GM19324 (cell line): ENCODE data around the gene ARID1B.

Source experiments
- ATAC-seq: cut with Tn5 transposase; IDR thresholded peaks from one replicate; pipeline ENCODE4 v1.9.1; 2021; ENCODE audit warnings: mild to moderate bottlenecking, moderate library complexity; ENCODE audit not compliant: unreplicated experiment, low FRiP score

The ARID1B gene

GRCh38 chr6:157216570-157216969 lies 439.4 kb downstream of the ARID1B start:
- no peak for ATAC-seq

- ATAC-seq, result no peak
Observed at GRCh38 chr6:157217198-157217893, 440.2 kb downstream of the ARID1B start.

GRCh38 chr6:157217894-157218370 lies 440.8 kb downstream of the ARID1B start:
- ATAC-seq, result no peak

- no peak for ATAC-seq
Observed at GRCh38 chr6:157218371-157219198, 441.4 kb downstream of the ARID1B start.

GRCh38 chr6:157219201-157220200 lies 442.3 kb downstream of the ARID1B start:
- no peak for ATAC-seq

GRCh38 chr6:157220485-157220884 lies 443.3 kb downstream of the ARID1B start:
- no peak for ATAC-seq

DNA sequence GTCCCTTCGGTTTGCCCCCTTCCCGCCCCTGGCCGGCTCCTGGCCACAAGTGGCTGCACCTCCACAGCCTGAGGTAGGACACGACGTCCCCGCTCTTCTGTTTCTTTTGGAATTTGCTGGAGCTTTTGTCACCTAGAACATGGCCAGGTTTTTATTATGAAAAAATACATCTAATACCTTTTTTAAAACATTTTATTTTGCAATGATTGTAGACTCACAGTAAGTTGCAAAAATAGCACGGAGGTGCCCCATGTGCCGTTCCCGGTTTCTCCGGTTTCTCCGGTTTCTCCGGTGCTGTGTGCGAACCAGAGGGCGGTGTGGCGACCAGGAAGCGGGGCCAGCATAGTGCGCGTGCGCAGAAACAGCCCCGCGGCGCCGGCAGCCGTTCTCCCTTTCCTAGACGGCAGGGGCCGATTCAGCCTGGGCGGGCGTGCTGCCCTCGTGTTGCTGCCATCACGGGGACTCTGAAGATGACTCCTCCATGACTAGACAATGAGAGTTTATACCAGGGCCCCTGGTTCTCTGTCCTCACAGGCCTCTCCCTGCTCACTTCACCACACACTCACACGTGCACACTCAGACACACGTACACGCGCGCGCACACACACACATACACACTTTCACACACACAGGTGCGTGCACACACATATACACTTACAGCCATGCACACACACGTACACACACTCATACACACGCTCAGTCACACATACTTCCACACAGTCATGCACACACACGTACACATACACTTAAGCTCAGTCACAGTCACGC lies 444.1 kb downstream of the ARID1B start:
- ATAC-seq, result peak; percentile 40

DNA sequence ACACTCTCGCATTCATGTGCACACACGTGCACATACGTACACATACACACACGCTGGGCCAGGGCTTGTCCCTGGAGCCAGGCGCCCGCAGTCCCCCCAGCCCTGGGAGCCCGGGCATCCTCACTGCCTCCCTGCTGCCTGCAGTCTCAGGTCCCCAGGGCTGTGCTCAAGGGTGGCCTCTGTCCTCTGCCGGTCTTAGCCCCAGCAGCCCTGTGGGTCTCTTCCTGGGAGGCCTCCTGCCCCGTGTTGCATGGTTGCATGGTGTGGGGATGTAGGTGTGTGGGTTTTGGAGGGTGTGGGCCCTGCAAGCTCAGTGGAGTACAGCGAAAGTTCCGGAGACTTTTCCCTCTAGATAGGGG lies 444.6 kb downstream of the ARID1B start:
- ATAC-seq, result no peak

GRCh38 chr6:157222201-157222981 lies 445.2 kb downstream of the ARID1B start:
- no peak for ATAC-seq

DNA sequence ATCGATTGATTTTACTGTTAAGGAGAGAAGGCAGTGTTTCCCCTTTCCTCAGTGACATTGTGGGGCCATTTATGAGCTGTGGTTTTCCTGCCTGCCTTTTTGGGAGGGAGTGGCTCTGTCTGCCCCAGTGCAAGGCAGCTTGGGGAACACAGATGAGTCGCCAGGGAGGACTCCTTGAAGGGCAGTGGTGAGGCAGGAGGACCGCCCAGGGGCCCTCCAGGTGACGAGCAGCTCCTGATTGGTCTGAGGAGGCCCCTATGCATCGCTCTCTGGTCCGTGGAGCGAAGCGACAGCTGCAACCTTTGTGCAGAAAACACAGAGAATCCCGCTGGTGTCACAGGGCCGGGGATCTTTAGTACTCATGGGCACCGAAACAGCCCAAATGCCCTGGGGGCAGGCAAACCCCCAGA lies 445.8 kb downstream of the ARID1B start:
- no peak for ATAC-seq

- ATAC-seq, result no peak
Observed at GRCh38 chr6:157223511-157223910, 446.3 kb downstream of the ARID1B start.

DNA sequence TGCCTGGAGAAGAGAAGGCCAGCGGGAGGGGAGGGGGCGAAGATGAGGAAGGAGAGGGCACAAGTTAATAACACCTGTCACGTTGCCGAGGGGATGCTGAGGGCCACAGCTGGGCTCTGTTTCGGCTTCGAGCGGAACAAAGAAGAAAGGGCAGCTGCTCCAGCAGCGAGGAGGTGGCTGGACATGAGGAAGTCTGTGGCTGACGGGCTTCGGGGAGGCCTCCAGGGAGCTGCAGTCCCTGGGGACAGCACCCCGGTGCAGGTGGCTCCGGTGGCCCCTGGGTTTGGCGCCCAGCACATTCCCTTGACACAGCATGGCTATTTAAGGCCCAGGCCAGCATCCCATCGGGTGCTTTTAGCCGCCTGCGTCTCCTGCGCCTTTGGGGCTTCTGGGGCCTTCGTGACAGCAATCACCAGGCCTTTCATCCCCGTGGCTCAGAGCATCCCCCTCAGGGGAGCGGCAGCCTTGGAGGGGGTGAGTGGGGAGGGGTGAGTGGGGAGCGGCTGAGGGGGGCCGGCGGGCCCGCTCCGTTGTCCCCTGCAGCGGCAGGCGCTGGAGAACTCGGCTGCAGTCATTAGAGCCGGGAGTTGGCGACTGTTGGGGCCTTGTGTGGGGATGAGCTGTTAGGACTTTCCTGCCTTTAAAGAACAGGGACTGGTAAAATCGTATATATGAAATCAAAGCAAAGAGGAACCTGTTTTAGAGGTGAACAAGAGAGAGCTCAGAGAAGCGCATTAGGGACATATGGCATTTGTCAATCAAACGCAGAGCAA lies 447.2 kb downstream of the ARID1B start:
- ATAC-seq, result no peak

GRCh38 chr6:157224951-157225574 lies 447.9 kb downstream of the ARID1B start:
- no peak for ATAC-seq

- no peak for ATAC-seq
Observed at GRCh38 chr6:157225575-157225995, 448.4 kb downstream of the ARID1B start.

DNA sequence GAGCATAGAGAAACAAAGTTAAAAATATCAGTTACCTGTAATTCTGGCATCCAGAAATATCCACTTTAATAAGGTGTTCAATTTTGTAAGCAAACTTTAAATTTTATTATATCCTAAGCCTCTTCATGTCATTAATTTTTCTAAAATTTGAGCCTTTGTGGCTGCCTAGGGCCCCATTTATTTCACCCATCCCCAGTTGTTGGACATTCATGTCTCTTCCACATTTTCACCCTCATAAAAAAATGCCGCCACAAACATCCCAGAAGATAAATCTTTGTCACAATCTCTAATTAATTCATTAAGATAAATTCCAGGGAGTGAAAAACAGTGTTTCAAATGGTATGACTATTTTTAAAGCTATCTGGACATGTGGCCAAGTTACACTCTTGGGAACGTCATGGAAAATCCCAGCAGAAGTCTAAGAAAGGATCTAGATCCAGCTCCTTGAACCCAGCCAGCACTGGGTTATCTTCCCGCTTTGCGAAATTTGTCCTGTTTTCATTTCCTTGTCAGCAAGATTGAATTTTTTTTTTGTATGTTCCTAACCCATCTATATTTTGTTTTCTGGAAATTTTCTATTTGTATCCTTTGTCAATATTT lies 448.9 kb downstream of the ARID1B start:
- no peak for ATAC-seq

- ATAC-seq, result no peak
Observed at GRCh38 chr6:157226761-157227160, 449.6 kb downstream of the ARID1B start.
